Temporal lobe (tissue), 1 donor: Measurements from ENCODE around the gene ATRAID. TPM values are rescaled to one million over a fixed set of nuclear protein-coding genes. Genes with fewer than 3 reads are reported as not detected.

ENCODE experiments used
- total RNA-seq: library from RNA; depleted of rRNA; stranded (reverse); fragments of >200 nt; gene quantifications from one replicate; pipeline ENCODE4 v1.2.3, GENCODE V29; 2014

ATRAID gene
- total RNA-seq, 1 donor from 2014 or later: 27.5 TPM

Other genes starting within 250 kb of the ATRAID start
- gene MAPRE3, start 241.4 kb upstream of the ATRAID start, total RNA-seq: 23.8 TPM
- 6.9 TPM for gene TMEM214, start 179.1 kb upstream of the ATRAID start, total RNA-seq
- gene AGBL5, start 160.4 kb upstream of the ATRAID start, total RNA-seq: 10.8 TPM
- gene OST4, start 140.4 kb upstream of the ATRAID start, total RNA-seq: 132 TPM
- gene EMILIN1, start 133.4 kb upstream of the ATRAID start, total RNA-seq: 3.7 TPM
- gene KHK, start 125.3 kb upstream of the ATRAID start, total RNA-seq: 5.9 TPM
- 13.3 TPM for gene CGREF1, start 92.9 kb upstream of the ATRAID start, total RNA-seq
- not detected for gene ABHD1, start 88.2 kb upstream of the ATRAID start, total RNA-seq
- 20.9 TPM for gene PREB, start 77.4 kb upstream of the ATRAID start, total RNA-seq
- gene PRR30, start 72.6 kb upstream of the ATRAID start, total RNA-seq: not detected
- gene TCF23, start 63.0 kb upstream of the ATRAID start, total RNA-seq: not detected
- 18.7 TPM for gene SLC5A6, start 227 bp downstream of the ATRAID start, total RNA-seq
- 17.0 TPM for gene CAD, start 5.3 kb downstream of the ATRAID start, total RNA-seq
- 1.2 TPM for gene SLC30A3, start 51.0 kb downstream of the ATRAID start, total RNA-seq
- gene DNAJC5G, start 63.4 kb downstream of the ATRAID start, total RNA-seq: not detected
- not detected for gene TRIM54, start 70.4 kb downstream of the ATRAID start, total RNA-seq
- gene UCN, start 96.4 kb downstream of the ATRAID start, total RNA-seq: 1.2 TPM
- 25.1 TPM for gene MPV17, start 111.1 kb downstream of the ATRAID start, total RNA-seq
- 40.8 TPM for gene GTF3C2, start 144.7 kb downstream of the ATRAID start, total RNA-seq
- gene EIF2B4, start 158.3 kb downstream of the ATRAID start, total RNA-seq: 12.3 TPM
- gene SNX17, start 158.6 kb downstream of the ATRAID start, total RNA-seq: 38.8 TPM
- 9.1 TPM for gene ZNF513, start 168.7 kb downstream of the ATRAID start, total RNA-seq
- 47.7 TPM for gene PPM1G, start 197.6 kb downstream of the ATRAID start, total RNA-seq
- gene NRBP1, start 216.6 kb downstream of the ATRAID start, total RNA-seq: 56.5 TPM
- 0.25 TPM for gene KRTCAP3, start 230.3 kb downstream of the ATRAID start, total RNA-seq